ENCODE results near the gene JARID2. TPM values are rescaled to one million over a fixed set of nuclear protein-coding genes. Genes with fewer than 3 reads are reported as not detected.
"Not testable (repeated sequence)": the region's sequence is repeated elsewhere in the genome, so short reads cannot be mapped to it uniquely, and the experiment has no call there.

JARID2 gene
- total RNA-seq, 2 donors from 2014 or later, result 3.6 to 4.6 TPM

- Histone ChIP-seq H3K36me3 (replicated peaks in 1 of 2; ENCODE audit: insufficient read depth in 1 of 2, low read depth in 2 of 2) (no peaks in the 10 kb centered on the region), H3K9me3 (no peaks in the 10 kb centered on the region), H3K27ac (no peak overlapping the region), H3K4me1 (peaks cover 18% of the 10 kb centered on the region), H3K4me3 (no peak overlapping the region), H3K27me3 (no peaks in the 10 kb centered on the region)
- TF ChIP-seq POLR2A (IDR thresholded peaks at IDR 0.05), result no peak
- TF ChIP-seq CTCF (IDR thresholded peaks at IDR 0.05), result no peak
- intact Hi-C loops (cut with DNase I), result no loop called here
- WGBS, 2 donors, result 30 to 31% methylated on average over 1 of the region's 1 CpG
- DNase-seq (no peak), ATAC-seq (no peak)
Measured at GRCh38 chr6:15322184-15322583, 76.3 kb downstream of the JARID2 start.

- Histone ChIP-seq H3K27me3 (no peaks in the 10 kb centered on the region), H3K9me3 (no peaks in the 10 kb centered on the region), H3K27ac (no peak overlapping the region), H3K4me1 (peaks cover 20% of the 10 kb centered on the region), H3K36me3 (replicated peaks in 1 of 2; ENCODE audit: insufficient read depth in 1 of 2, low read depth in 2 of 2) (no peaks in the 10 kb centered on the region), H3K4me3 (no peak overlapping the region)
- TF ChIP-seq CTCF (IDR thresholded peaks at IDR 0.05) (peak in 1 of 7 experiments; percentile 6), POLR2A (IDR thresholded peaks at IDR 0.05) (no peak)
- ATAC-seq (no peak), DNase-seq (peak in 1 of 4 donors; percentile 53)
- 68 to 71% methylated on average over 5 of the region's 5 CpGs for WGBS, 2 donors
- intact Hi-C loops (cut with DNase I), result no loop called here
Measured at GRCh38 chr6:15322781-15323536, 77.1 kb downstream of the JARID2 start.

GRCh38 chr6:15323611-15324010 lies 77.7 kb downstream of the JARID2 start:
- H3K4me1 ChIP-seq, result peaks cover 20% of the 10 kb centered on the region
- intact Hi-C loops (cut with DNase I); DNase-seq; H3K27me3 ChIP-seq; ATAC-seq; H3K36me3 ChIP-seq (replicated peaks in 1 of 2; ENCODE audit: insufficient read depth in 1 of 2, low read depth in 2 of 2); H3K4me3 ChIP-seq; H3K27ac ChIP-seq; H3K9me3 ChIP-seq: not testable (repeated sequence)
- WGBS, 2 donors, result 93 to 99% methylated on average over 11 of the region's 11 CpGs

- Histone ChIP-seq H3K36me3 (replicated peaks in 1 of 2; ENCODE audit: insufficient read depth in 1 of 2, low read depth in 2 of 2) (no peaks in the 10 kb centered on the region), H3K4me3 (no peak overlapping the region), H3K27ac (no peak overlapping the region), H3K27me3 (no peaks in the 10 kb centered on the region), H3K4me1 (peaks cover 23% of the 10 kb centered on the region), H3K9me3 (no peaks in the 10 kb centered on the region)
- 81 to 88% methylated on average over 8 of the region's 8 CpGs for WGBS, 2 donors
- intact Hi-C loops (cut with DNase I), result no loop called here
- TF ChIP-seq CTCF (IDR thresholded peaks at IDR 0.05) (no peak), POLR2A (IDR thresholded peaks at IDR 0.05) (no peak)
- no peak for ATAC-seq
- DNase-seq, result no peak
Measured at GRCh38 chr6:15324427-15324985, 78.6 kb downstream of the JARID2 start.

- Histone ChIP-seq H3K4me1 (peaks cover 29% of the 10 kb centered on the region), H3K4me3 (no peak overlapping the region), H3K36me3 (replicated peaks in 1 of 2; ENCODE audit: insufficient read depth in 1 of 2, low read depth in 2 of 2) (no peaks in the 10 kb centered on the region), H3K27ac (no peak overlapping the region), H3K9me3 (no peaks in the 10 kb centered on the region), H3K27me3 (no peaks in the 10 kb centered on the region)
- TF ChIP-seq CTCF (IDR thresholded peaks at IDR 0.05) (no peak), POLR2A (IDR thresholded peaks at IDR 0.05) (no peak)
- intact Hi-C loops (cut with DNase I), result no loop called here
- DNase-seq, result no peak
- ATAC-seq, result no peak
- 70 to 84% methylated on average over 5 of the region's 5 CpGs for WGBS, 2 donors
Measured at GRCh38 chr6:15325540-15325955, 79.7 kb downstream of the JARID2 start.
